HG03196 (cell line): Measurements from ENCODE around the gene NEK11.
"Not testable (repeated sequence)": the region's sequence is repeated elsewhere in the genome, so short reads cannot be mapped to it uniquely, and the experiment has no call there.

Experiments
- ATAC-seq: cut with Tn5 transposase; IDR thresholded peaks from one replicate; pipeline ENCODE4 v1.9.1; 2021; ENCODE audit not compliant: unreplicated experiment

NEK11 gene

GRCh38 chr3:131042271-131042985 lies 15.8 kb downstream of the NEK11 start:
- ATAC-seq = not testable (repeated sequence)

- no peak for ATAC-seq
Observed at GRCh38 chr3:131047582-131047981, 20.9 kb downstream of the NEK11 start.

- no peak for ATAC-seq
Observed at GRCh38 chr3:131048030-131048429, 21.4 kb downstream of the NEK11 start.

- ATAC-seq = no peak
Observed at GRCh38 chr3:131050001-131050400, 23.3 kb downstream of the NEK11 start.

- no peak for ATAC-seq
Observed at GRCh38 chr3:131053043-131053859, 26.6 kb downstream of the NEK11 start.

- ATAC-seq = no peak
Observed at GRCh38 chr3:131067983-131068382, 41.3 kb downstream of the NEK11 start.

GRCh38 chr3:131072099-131072559 lies 45.5 kb downstream of the NEK11 start:
- no peak for ATAC-seq

- no peak for ATAC-seq
Observed at GRCh38 chr3:131072845-131073244, 46.2 kb downstream of the NEK11 start.

GRCh38 chr3:131075632-131076328 lies 49.1 kb downstream of the NEK11 start:
- ATAC-seq = no peak

- no peak for ATAC-seq
Observed at GRCh38 chr3:131077904-131078303, 51.2 kb downstream of the NEK11 start.

- no peak for ATAC-seq
Observed at GRCh38 chr3:131079086-131079485, 52.4 kb downstream of the NEK11 start.

GRCh38 chr3:131081224-131081623 lies 54.5 kb downstream of the NEK11 start:
- no peak for ATAC-seq

- no peak for ATAC-seq
Observed at GRCh38 chr3:131082246-131082645, 55.6 kb downstream of the NEK11 start.

- ATAC-seq = no peak
Observed at GRCh38 chr3:131082871-131083863, 56.5 kb downstream of the NEK11 start.

- ATAC-seq = no peak
Observed at GRCh38 chr3:131091768-131092167, 65.1 kb downstream of the NEK11 start.

GRCh38 chr3:131107637-131108433 lies 81.2 kb downstream of the NEK11 start:
- no peak for ATAC-seq

- ATAC-seq = no peak
Observed at GRCh38 chr3:131109156-131109555, 82.5 kb downstream of the NEK11 start.

- ATAC-seq = no peak
Observed at GRCh38 chr3:131110087-131110486, 83.4 kb downstream of the NEK11 start.

- ATAC-seq = no peak
Observed at GRCh38 chr3:131114256-131114655, 87.6 kb downstream of the NEK11 start.

- ATAC-seq = no peak
Observed at GRCh38 chr3:131125684-131126083, 99.0 kb downstream of the NEK11 start.
